H1 (cell line): ENCODE measurements around the gene GREB1. TPM values are rescaled to one million over a fixed set of nuclear protein-coding genes. Genes with fewer than 3 reads are reported as not detected.

Source experiments
- POU5F1 ChIP-seq: IDR thresholded peaks from 2 replicates; pipeline ENCODE4 v1.6.1; 2011; ENCODE audit warnings: low read depth, mild to moderate bottlenecking, low read length, moderate library complexity
- polyA plus RNA-seq, 7 experiments: library from polyadenylated mRNA; depleted of rRNA in 3 of 7; stranded (reverse) in 5 of 7; unstranded in 2 of 7; fragments of >200 nt in 5 of 7; fragments of 200-250 nt in 2 of 7; gene quantifications; 1 replicate in 5 of 7; 2 replicates in 1 of 7; 4 replicates in 1 of 7; pipeline versions ENCODE4 v1.2.1 to v1.2.3, GENCODE V29; 2011 to 2013; ENCODE audit warnings: missing spikeins in 2 of 7, mixed read lengths in 2 of 7
- total RNA-seq: library from RNA; stranded (reverse); fragmentation: NEBNext Ultra II Directional; extraction: Animal tissue kit (Norgen Biotek cat#: 25700); gene quantifications from 2 replicates; pipeline ENCODE4 v1.2.1, GENCODE V29; 2021

Gene GREB1
- total and polyA plus RNA-seq, 2 of the 8 experiments (the other 6 are each of a cell fraction or from before 2014, with no cell fraction given) = 7.9 to 43.4 TPM

DNA sequence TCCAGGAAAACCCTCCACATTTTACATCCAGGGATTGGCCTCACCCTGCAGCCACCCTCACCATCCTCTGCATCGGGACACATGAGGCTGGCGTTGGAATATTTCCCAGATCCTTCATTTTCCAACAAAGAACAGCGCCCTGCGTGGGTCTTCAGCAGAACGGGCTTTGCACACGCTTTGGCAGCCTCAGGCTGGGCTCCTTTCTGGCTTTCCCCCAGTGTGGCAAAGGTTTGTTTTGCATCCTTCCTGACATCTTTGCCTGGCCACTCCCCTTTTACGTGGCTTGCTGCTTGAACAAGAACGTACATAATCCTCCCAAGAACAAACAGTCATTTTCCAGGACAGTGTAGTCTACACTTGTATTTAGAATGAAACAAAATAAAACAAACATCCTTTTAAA, 25.6 kb upstream of the GREB1 start (continued):
- TF ChIP-seq POU5F1 = no peak
